Limb (tissue), 2 donors: ENCODE measurements around the gene LRCH4.

Experiments
- DNase-seq, 2 donors: peaks; one replicate each; pipeline ENCODE4 v3.0.0-alpha.2; 2016; ENCODE audit errors: extremely low spot score in 2 of 2

LRCH4 gene

GRCh38 chr7:100585511-100586265 is at the start of gene LRCH4:
Gene LRCH4, minus strand, starts transcription at chr7:100586129. Its CDS starts 29 bp downstream, at chr7:100586100.
- no peak for DNase-seq

- DNase-seq: peak in 1 of 2 donors; percentile 69
Observed at GRCh38 chr7:100632951-100633717, 47.2 kb upstream of the LRCH4 start.

GRCh38 chr7:100630066-100630465 is 44.1 kb upstream of the LRCH4 start:
- DNase-seq: no peak

GRCh38 chr7:100629117-100629716 is 43.3 kb upstream of the LRCH4 start:
- no peak for DNase-seq

GRCh38 chr7:100627238-100627549 is 41.3 kb upstream of the LRCH4 start:
- DNase-seq: no peak

- DNase-seq: peak; percentile 62 to 88
Observed at GRCh38 chr7:100626530-100627237, 40.8 kb upstream of the LRCH4 start.

- no peak for DNase-seq
Observed at GRCh38 chr7:100626055-100626454, 40.1 kb upstream of the LRCH4 start.

- DNase-seq: no peak
Observed at GRCh38 chr7:100623951-100624824, 38.3 kb upstream of the LRCH4 start.

GRCh38 chr7:100621554-100621953 is 35.6 kb upstream of the LRCH4 start:
- no peak for DNase-seq

- no peak for DNase-seq
Observed at GRCh38 chr7:100620804-100621203, 34.9 kb upstream of the LRCH4 start.

GRCh38 chr7:100620239-100620638 is 34.3 kb upstream of the LRCH4 start:
- no peak for DNase-seq

- no peak for DNase-seq
Observed at GRCh38 chr7:100614308-100614861, 28.5 kb upstream of the LRCH4 start.

GRCh38 chr7:100613412-100614175 is 27.7 kb upstream of the LRCH4 start:
- DNase-seq: no peak

- no peak for DNase-seq
Observed at GRCh38 chr7:100612730-100613390, 26.9 kb upstream of the LRCH4 start.

- DNase-seq: peak; percentile 99
Observed at GRCh38 chr7:100611983-100612729, 26.2 kb upstream of the LRCH4 start, which contains the start of gene MOSPD3. Gene MOSPD3, plus strand, starts transcription at chr7:100612540. Its CDS starts 252 bp downstream, at chr7:100612792.

GRCh38 chr7:100609958-100610357 is 24.0 kb upstream of the LRCH4 start:
- no peak for DNase-seq

GRCh38 chr7:100607111-100607510 is 21.2 kb upstream of the LRCH4 start:
- no peak for DNase-seq

- DNase-seq: no peak
Observed at GRCh38 chr7:100606313-100606712, 20.4 kb upstream of the LRCH4 start.
